GM23248 (cell line): ENCODE measurements around the gene CYB5R2.

Source experiments
- EZH2 ChIP-seq: fragments of 200-600 bp; sonication (generic); IDR thresholded peaks from 2 replicates; pipeline ENCODE4 v1.6.1; 2018; ENCODE audit warnings: antibody characterized with exemption, mild to moderate bottlenecking; ENCODE audit not compliant: insufficient read depth, poor library complexity, severe bottlenecking
- EZH2phosphoT487 ChIP-seq: fragments of 200-600 bp; sonication (generic); IDR thresholded peaks from 2 replicates; pipeline ENCODE4 v1.6.1; 2018; ENCODE audit warnings: antibody characterized with exemption, moderate library complexity, mild to moderate bottlenecking, low read depth; ENCODE audit not compliant: insufficient read depth

DNA sequence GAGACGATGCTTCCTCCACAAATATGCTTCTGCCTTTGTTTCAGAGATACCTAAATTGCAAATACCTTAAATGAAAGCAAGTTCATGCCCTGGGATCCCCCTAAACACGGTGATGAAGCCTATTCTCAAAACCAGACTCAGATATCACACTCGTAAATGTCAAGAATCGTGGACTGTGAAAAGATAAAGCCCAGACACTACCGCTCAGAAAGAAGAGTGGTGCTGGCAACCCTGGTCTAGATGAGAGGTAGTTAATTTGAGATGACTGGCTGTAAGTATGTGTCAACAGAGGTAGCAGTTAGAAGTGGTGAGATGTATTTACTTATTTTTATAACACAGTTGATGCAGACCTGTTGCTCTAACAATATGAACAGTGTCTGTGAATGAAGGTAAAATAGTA lies 30.4 kb upstream of the CYB5R2 start:
- no peak for TF ChIP-seq EZH2
- TF ChIP-seq EZH2phosphoT487, result no peak
